Prostate gland (tissue), 2 donors: ENCODE measurements around the gene NLRP9. TPM values are rescaled to one million over a fixed set of nuclear protein-coding genes. Genes with fewer than 3 reads are reported as not detected.

Experiments used
- DNase-seq: peaks from one replicate; pipeline ENCODE4 v3.0.0-alpha.2; 2019; ENCODE audit warnings: low spot score
- H3K27ac ChIP-seq, 2 donors: fragments of 200-600 bp; sonication (generic); 2 replicates each; pipeline ENCODE4 v1.5.1; 2017 to 2019
- H3K27me3 ChIP-seq: fragments of 200-600 bp; sonication (generic); replicated peaks from 2 replicates; pipeline ENCODE4 v1.5.1; 2019; ENCODE audit not compliant: insufficient read depth
- H3K36me3 ChIP-seq, 2 donors: fragments of 200-600 bp; sonication (generic); 1 replicate in 1 of 2; 2 replicates in 1 of 2; pipeline versions ENCODE4 v1.5.1 to v1.8.1; 2017 to 2019
- H3K4me1 ChIP-seq: fragments of 200-600 bp; sonication (generic); replicated peaks from 2 replicates; pipeline ENCODE4 v1.5.1; 2019
- H3K4me3 ChIP-seq, 2 donors: fragments of 200-600 bp; sonication (generic); 2 replicates each; pipeline ENCODE4 v1.5.1; 2017 to 2019
- H3K9me3 ChIP-seq: fragments of 200-600 bp; sonication (generic); 2 replicates; pipeline ENCODE4 v1.5.1; 2017
- POLR2A ChIP-seq: fragments of 450-650 bp; IDR thresholded peaks from one replicate; pipeline ENCODE4 v1.6.1; 2016; ENCODE audit warnings: antibody characterized with exemption, mild to moderate bottlenecking
- POLR2AphosphoS5 ChIP-seq: sonication (generic); formaldehyde crosslinking; IDR thresholded peaks from one replicate; pipeline ENCODE4 v1.6.1; 2017; ENCODE audit warnings: antibody characterized with exemption
- WGBS: methylation state at CpG from one replicate; pipeline ENCODE4 v1.1.5; 2018; 5-methylcytosine and 5-hydroxymethylcytosine counted together
- intact Hi-C: fragments of 100-400 bp; cut with DNase I; formaldehyde crosslinking; loops from one replicate; pipeline ENCODE4 v1.14.2; 2022
- total RNA-seq, 2 donors: library from RNA; depleted of rRNA; stranded (reverse); fragments of >200 nt; gene quantifications; one replicate each; pipeline ENCODE4 v1.1.0, GENCODE V29; 2016
- TF ChIP-seq, protein P1 (sequence below), 4 experiments: fragments of 200-600 bp in 2 of 4; fragments of 450-650 bp in 2 of 4; sonication (generic) in 2 of 4; IDR thresholded peaks; 1 replicate in 3 of 4; 2 replicates in 1 of 4; pipeline ENCODE4 v1.5.1; 2016 to 2019; ENCODE audit warnings: antibody characterized with exemption in 4 of 4, mild to moderate bottlenecking in 2 of 4, moderate library complexity in 2 of 4

Gene NLRP9
- total RNA-seq, 2 donors from 2014 or later = 4.0 TPM; not detected in 1

DNA sequence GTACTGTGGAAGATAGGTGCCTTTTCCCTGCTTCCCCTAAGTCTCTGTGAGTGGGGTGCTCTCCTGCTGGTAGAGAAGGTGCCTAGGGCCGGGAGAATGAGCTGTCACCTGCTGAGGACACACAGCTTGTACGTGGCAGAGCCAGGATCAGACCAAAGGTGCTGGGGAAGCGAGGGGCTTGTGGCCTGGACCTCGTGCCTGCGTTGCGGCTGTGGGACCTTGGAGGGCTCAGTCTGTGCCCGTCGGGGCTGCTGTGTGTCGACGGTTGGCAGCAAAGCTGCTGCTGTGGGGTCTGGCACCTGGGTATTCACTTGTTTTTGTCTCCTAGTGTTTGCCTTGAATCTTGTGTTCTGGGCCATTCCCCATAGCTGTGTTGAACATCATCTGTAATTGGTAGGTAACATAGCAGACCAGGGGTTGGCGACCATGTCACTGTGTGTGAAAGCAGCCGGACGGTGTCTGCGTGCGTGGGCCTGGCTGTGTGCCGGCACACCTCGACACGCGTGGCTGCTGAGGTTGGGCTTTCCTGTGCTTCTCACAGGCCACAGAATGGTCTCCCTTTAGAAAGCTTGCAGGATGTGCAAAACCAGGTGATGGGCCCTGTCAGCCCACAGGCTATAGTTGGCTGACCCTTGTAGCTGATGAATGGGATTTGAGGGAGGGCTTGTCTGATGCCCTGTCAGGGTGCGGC lies 74.2 kb downstream of the NLRP9 start:
- TF ChIP-seq, protein P1, sequence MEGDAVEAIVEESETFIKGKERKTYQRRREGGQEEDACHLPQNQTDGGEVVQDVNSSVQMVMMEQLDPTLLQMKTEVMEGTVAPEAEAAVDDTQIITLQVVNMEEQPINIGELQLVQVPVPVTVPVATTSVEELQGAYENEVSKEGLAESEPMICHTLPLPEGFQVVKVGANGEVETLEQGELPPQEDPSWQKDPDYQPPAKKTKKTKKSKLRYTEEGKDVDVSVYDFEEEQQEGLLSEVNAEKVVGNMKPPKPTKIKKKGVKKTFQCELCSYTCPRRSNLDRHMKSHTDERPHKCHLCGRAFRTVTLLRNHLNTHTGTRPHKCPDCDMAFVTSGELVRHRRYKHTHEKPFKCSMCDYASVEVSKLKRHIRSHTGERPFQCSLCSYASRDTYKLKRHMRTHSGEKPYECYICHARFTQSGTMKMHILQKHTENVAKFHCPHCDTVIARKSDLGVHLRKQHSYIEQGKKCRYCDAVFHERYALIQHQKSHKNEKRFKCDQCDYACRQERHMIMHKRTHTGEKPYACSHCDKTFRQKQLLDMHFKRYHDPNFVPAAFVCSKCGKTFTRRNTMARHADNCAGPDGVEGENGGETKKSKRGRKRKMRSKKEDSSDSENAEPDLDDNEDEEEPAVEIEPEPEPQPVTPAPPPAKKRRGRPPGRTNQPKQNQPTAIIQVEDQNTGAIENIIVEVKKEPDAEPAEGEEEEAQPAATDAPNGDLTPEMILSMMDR (IDR thresholded peaks at IDR 0.05) = no peak
- TF ChIP-seq POLR2AphosphoS5 = no peak
- TF ChIP-seq POLR2A = no peak
- WGBS = 87% methylated on average over 20 of the region's 20 CpGs
- intact Hi-C loops = no loop called here
- DNase-seq = no peak
- Histone ChIP-seq H3K9me3 (no peaks in the 10 kb centered on the region), H3K27ac (no peak overlapping the region), H3K36me3 (peaks cover 32 to 51% of the 10 kb centered on the region in 2 donors), H3K4me3 (no peak overlapping the region), H3K27me3 (no peaks in the 10 kb centered on the region), H3K4me1 (peaks cover under 1% of the 10 kb centered on the region)

DNA sequence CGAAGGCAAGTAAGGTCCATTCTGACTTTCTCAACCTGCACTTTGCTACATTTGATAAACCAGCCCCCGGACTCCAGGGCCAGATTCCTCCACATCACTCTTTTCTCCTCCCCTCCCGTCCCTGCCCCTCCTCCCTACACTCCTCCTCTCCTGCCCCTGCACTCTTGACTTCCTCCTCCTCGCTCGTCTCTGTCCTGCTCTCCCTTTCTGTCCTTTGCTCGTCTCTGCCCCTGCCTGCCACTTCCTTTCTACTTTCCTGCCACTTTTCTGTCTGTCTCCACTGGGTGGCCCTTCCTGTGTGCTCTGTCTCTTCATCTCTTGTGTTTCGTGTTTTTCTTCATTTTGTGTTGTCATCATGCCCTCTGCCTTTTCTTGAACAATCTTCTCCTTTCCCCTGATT lies 76.4 kb downstream of the NLRP9 start:
- no peak for DNase-seq
- Histone ChIP-seq H3K27ac (no peak overlapping the region), H3K4me3 (no peak overlapping the region), H3K27me3 (no peaks in the 10 kb centered on the region), H3K36me3 (peaks cover 25 to 39% of the 10 kb centered on the region in 2 donors), H3K9me3 (no peaks in the 10 kb centered on the region), H3K4me1 (peaks cover 20% of the 10 kb centered on the region)
- TF ChIP-seq POLR2A (no peak), POLR2AphosphoS5 (no peak)
- TF ChIP-seq, protein P1 (IDR thresholded peaks at IDR 0.05) = no peak
- 65% methylated on average over 7 of the region's 7 CpGs for WGBS
- intact Hi-C loops = no loop called here

DNA sequence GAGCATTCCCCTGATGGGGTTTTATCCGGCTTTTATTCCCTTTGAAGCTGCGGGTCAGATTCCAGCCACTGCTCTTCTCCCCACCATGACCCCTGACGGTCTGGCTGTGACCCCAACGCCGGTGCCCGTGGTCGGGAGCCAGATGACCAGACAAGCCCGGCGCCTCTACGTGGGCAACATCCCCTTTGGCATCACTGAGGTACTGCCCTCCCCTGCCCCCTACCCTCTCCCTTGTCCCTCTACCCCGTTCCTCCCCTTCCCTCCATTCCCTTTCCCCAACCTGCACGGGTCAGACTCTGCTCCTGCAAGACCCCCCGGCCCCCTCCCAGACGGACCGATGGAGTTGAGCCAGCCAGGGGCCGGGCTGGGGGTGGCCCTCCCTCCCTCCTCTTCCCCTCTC lies 77.2 kb downstream of the NLRP9 start:
- Histone ChIP-seq H3K4me1 (peaks cover 28% of the 10 kb centered on the region), H3K4me3 (no peak overlapping the region), H3K36me3 (peaks cover 25 to 32% of the 10 kb centered on the region in 2 donors), H3K27me3 (no peaks in the 10 kb centered on the region), H3K9me3 (no peaks in the 10 kb centered on the region), H3K27ac (no peak overlapping the region)
- no peak for DNase-seq
- 69% methylated on average over 16 of the region's 16 CpGs for WGBS
- intact Hi-C loops = no loop called here
- TF ChIP-seq POLR2A (no peak), POLR2AphosphoS5 (no peak)
- TF ChIP-seq, protein P1 (IDR thresholded peaks at IDR 0.05) = no peak

DNA sequence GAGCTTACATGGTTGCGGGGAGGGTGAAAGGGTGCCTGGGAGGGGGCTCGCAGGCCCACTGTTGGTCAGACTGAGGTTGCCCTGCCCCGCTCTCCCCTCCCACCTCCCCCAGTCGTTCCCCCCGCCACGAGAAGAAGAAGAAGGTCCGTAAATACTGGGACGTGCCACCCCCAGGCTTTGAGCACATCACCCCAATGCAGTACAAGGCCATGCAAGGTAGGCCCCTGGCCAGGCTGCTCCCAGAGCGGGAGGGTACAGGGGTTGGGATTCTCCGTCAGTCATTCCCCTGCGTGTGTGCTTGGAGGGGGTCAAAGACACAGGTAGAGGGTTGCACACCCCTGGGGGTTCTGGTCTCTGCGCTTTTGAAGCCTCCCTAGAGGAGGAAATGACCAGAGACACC lies 77.8 kb downstream of the NLRP9 start:
- no peaks in the 10 kb centered on the region for H3K27me3 ChIP-seq
- intact Hi-C loops = no loop called here
- H3K27ac ChIP-seq = no peak overlapping the region
- no peak overlapping the region for H3K4me3 ChIP-seq
- no peak for TF ChIP-seq POLR2A
- TF ChIP-seq, protein P1 (IDR thresholded peaks at IDR 0.05) = no peak
- TF ChIP-seq POLR2AphosphoS5 = no peak
- DNase-seq = no peak
- no peaks in the 10 kb centered on the region for H3K9me3 ChIP-seq
- 86% methylated on average over 11 of the region's 12 CpGs for WGBS
- peaks cover 28% of the 10 kb centered on the region for H3K4me1 ChIP-seq
- peaks cover 22 to 32% of the 10 kb centered on the region in 2 donors for H3K36me3 ChIP-seq

DNA sequence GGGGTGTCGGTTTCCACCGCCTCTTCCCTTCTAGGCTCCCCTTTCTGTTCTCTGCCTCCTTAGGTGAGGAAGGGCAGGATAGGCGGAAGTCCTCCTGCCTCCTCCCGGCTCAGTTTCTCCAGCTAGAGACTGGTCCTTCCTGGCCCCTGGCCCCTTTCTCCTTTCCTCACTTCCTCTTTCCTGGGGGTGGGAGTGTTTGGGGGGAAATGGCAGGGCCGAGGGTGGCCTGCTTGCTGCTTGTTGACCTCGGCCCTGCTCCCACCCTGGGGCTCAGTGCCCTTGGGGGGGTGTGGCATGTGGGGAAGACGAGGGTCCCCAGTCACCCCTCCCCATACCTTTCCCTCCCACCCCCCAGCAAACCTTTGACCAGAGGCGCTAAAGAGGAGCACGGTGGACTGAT lies 78.4 kb downstream of the NLRP9 start:
- Histone ChIP-seq H3K27me3 (no peaks in the 10 kb centered on the region), H3K4me1 (peaks cover 28% of the 10 kb centered on the region), H3K36me3 (peaks cover 22 to 31% of the 10 kb centered on the region in 2 donors), H3K27ac (no peak overlapping the region), H3K9me3 (no peaks in the 10 kb centered on the region), H3K4me3 (no peak overlapping the region)
- DNase-seq = no peak
- TF ChIP-seq, protein P1 (IDR thresholded peaks at IDR 0.05) = no peak
- no peak for TF ChIP-seq POLR2A
- no peak for TF ChIP-seq POLR2AphosphoS5
- intact Hi-C loops = loop anchor here (10.0 kb wide), 1 partner anchor 545 kb away; the partner anchor contains the start of gene PPP1R12C
- 72% methylated on average over 9 of the region's 9 CpGs for WGBS
